Epithelial cell of alveolus of lung (primary cell): ENCODE data around the gene CLPSL2. TPM values are rescaled to one million over a fixed set of nuclear protein-coding genes. Genes with fewer than 3 reads are reported as not detected.

Source experiments
- total RNA-seq: library from RNA; depleted of rRNA; stranded (reverse); fragments of >200 nt; gene quantifications from 2 replicates; pipeline ENCODE4 v1.2.1, GENCODE V29; 2015

The CLPSL2 gene
- not detected in 2 replicates for total RNA-seq

GRCh38 chr6:35776364-35777215, at the start of gene CLPSL2:
Gene CLPSL2 (plus strand): TSS chr6:35776598. CDS start chr6:35776619, 21 bp downstream.

GRCh38 chr6:35736982-35737412, 39.4 kb upstream of the CLPSL2 start, which contains the start of gene ARMC12:
Gene ARMC12 (plus strand): TSS chr6:35737032. CDS start chr6:35737109, 77 bp downstream.

GRCh38 chr6:35780719-35781118, 4.3 kb downstream of the CLPSL2 start, which contains the start of gene CLPSL1:
Gene CLPSL1 (plus strand): TSS chr6:35781019. CDS start chr6:35781111, 92 bp downstream.

GRCh38 chr6:35804996-35805736, 28.8 kb downstream of the CLPSL2 start, which contains the start of gene LHFPL5:
Gene LHFPL5 (plus strand): TSS chr6:35805352. CDS start chr6:35805671, 319 bp downstream.

Other genes with a start within 250 kb of the CLPSL2 start
- gene FKBP5, start 87.7 kb upstream of the CLPSL2 start, total RNA-seq: 94.8 and 143 TPM in 2 replicates
- 0.13 and 3.9 TPM in 2 replicates for gene ARMC12, start 39.6 kb upstream of the CLPSL2 start, total RNA-seq
- gene CLPSL1, start 4.4 kb downstream of the CLPSL2 start, total RNA-seq: not detected in 2 replicates
- gene CLPS, start 20.7 kb downstream of the CLPSL2 start, total RNA-seq: not detected in 2 replicates
- gene LHFPL5, start 28.8 kb downstream of the CLPSL2 start, total RNA-seq: not detected in 2 replicates
- 51.3 and 57.2 TPM in 2 replicates for gene SRPK1, start 144.5 kb downstream of the CLPSL2 start, total RNA-seq
- not detected in 2 replicates for gene SLC26A8, start 248.0 kb downstream of the CLPSL2 start, total RNA-seq